ENCODE results near the gene ABLIM2.

ABLIM2 gene

DNA sequence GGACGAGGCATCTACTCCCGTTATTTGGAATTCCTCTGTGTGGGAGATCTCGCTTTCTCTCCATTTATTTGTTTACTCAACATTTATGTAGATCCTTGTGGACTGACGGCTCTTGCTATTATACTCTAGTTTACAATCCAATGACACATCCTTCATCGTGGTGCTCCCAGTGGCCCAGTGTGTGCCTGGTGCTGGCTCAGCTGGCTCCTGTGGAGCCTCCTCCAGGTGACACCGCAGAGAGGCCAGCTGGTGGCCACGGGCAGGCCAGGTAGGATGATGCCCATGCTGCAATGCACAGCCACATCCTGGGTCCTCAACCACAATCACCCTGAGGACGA, 134.9 kb downstream of the ABLIM2 start:
- no peak for TF ChIP-seq CTCF (IDR thresholded peaks at IDR 0.05; ENCODE audit: control insufficient read depth, extremely low read depth, insufficient read depth)
- no peak overlapping the region for H3K4me3 ChIP-seq (ENCODE audit: low read depth, low read length)
- DNase-seq (ENCODE audit: low read depth): no peak

DNA sequence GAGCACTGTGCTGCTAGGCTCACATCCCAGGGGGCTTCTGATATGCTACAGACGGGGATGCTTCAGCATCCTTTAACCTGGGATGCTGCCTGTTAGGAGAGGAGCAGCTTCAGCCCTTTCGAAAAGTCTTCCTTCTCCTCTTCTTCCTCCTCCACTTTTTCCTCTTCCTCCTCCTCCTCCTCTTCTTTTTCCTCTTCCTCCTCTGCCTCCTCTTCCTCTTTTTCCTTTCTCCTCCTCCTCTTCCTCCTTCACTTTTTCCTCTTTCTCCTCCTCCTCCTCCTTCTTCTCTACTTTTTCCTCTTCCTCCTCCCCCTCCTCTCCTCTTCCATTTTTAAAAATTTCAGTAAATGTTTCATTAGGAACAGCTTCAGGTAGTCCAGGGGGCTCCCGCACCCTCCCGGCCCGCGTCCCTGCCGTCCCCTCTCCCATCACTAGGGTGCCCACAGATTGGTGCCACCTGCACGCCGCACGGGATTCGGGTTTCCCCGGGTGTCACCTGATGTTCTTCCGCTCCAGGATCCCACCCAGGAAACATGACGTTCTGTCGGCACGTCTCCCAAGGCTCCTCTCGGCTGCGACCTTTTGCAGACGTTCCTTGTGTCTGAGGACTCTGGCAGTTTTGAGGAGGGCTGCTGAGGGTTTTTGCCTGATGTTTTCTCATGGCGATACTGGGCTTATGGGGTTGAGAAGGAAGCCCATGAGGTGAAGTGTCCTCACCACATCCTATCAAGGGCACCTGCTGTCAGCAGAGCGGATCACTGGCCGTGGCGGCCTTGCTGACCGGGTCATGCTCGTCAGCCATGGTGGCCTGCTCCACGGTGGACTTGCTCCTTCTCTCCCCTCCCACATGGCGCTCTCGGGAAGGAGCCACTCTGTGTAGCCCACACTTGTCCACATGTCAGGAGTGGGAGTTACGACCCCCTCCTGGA, 135.6 kb downstream of the ABLIM2 start:
- no peak overlapping the region for H3K4me3 ChIP-seq (ENCODE audit: low read depth, low read length)
- DNase-seq (ENCODE audit: low read depth): no peak
- no peak for TF ChIP-seq CTCF (IDR thresholded peaks at IDR 0.05; ENCODE audit: control insufficient read depth, extremely low read depth, insufficient read depth)

GRCh38 chr4:8021796-8022195, 136.8 kb downstream of the ABLIM2 start:
- H3K4me3 ChIP-seq (ENCODE audit: low read depth, low read length): no peak overlapping the region
- no peak for TF ChIP-seq CTCF (IDR thresholded peaks at IDR 0.05; ENCODE audit: control insufficient read depth, extremely low read depth, insufficient read depth)
- DNase-seq (ENCODE audit: low read depth): no peak

GRCh38 chr4:8019396-8020365, 138.9 kb downstream of the ABLIM2 start:
- no peak for DNase-seq (ENCODE audit: low read depth)

GRCh38 chr4:8016527-8016926, 142.1 kb downstream of the ABLIM2 start:
- H3K4me3 ChIP-seq (ENCODE audit: low read depth, low read length): no peak overlapping the region
- TF ChIP-seq CTCF (IDR thresholded peaks at IDR 0.05; ENCODE audit: control insufficient read depth, extremely low read depth, insufficient read depth): no peak
- no peak for DNase-seq (ENCODE audit: low read depth)

More at GRCh38 chr4:8019396-8020365, 138.9 kb downstream of the ABLIM2 start:
- TF ChIP-seq CTCF (IDR thresholded peaks at IDR 0.05; ENCODE audit: control insufficient read depth, extremely low read depth, insufficient read depth): no peak
- H3K4me3 ChIP-seq (ENCODE audit: low read depth, low read length): no peak overlapping the region

- no peak for DNase-seq (ENCODE audit: low read depth)
- peak; percentile 32; the same call in 1 of the 2 replicates for TF ChIP-seq CTCF (IDR thresholded peaks at IDR 0.05; ENCODE audit: control insufficient read depth, extremely low read depth, insufficient read depth)
- H3K4me3 ChIP-seq (ENCODE audit: low read depth, low read length): no peak overlapping the region
These were observed 143.1 kb downstream of the ABLIM2 start for GRCh38 chr4:8015512-8015911.
